ENCODE data around the gene WWC2.

The WWC2 gene

GRCh38 chr4:183254162-183254561, 155.1 kb downstream of the WWC2 start:
- DNase-seq, result no peak
- H3K9me3 ChIP-seq (ENCODE audit: severe bottlenecking), result no peaks in the 10 kb centered on the region
- TF ChIP-seq, protein P1, sequence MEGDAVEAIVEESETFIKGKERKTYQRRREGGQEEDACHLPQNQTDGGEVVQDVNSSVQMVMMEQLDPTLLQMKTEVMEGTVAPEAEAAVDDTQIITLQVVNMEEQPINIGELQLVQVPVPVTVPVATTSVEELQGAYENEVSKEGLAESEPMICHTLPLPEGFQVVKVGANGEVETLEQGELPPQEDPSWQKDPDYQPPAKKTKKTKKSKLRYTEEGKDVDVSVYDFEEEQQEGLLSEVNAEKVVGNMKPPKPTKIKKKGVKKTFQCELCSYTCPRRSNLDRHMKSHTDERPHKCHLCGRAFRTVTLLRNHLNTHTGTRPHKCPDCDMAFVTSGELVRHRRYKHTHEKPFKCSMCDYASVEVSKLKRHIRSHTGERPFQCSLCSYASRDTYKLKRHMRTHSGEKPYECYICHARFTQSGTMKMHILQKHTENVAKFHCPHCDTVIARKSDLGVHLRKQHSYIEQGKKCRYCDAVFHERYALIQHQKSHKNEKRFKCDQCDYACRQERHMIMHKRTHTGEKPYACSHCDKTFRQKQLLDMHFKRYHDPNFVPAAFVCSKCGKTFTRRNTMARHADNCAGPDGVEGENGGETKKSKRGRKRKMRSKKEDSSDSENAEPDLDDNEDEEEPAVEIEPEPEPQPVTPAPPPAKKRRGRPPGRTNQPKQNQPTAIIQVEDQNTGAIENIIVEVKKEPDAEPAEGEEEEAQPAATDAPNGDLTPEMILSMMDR (IDR thresholded peaks at IDR 0.05; ENCODE audit: low read depth, low read length), result no peak
- no peak overlapping the region for H3K27ac ChIP-seq
- no peaks in the 10 kb centered on the region for H3K36me3 ChIP-seq
- H3K27me3 ChIP-seq (ENCODE audit: insufficient read depth, low read depth, severe bottlenecking), result no peaks in the 10 kb centered on the region
- no peak overlapping the region for H3K4me3 ChIP-seq (ENCODE audit: low read depth, low read length)

GRCh38 chr4:183255487-183255886, 156.4 kb downstream of the WWC2 start:
- Histone ChIP-seq H3K36me3 (no peaks in the 10 kb centered on the region), H3K27ac (no peak overlapping the region), H3K27me3 (ENCODE audit: insufficient read depth, low read depth, severe bottlenecking) (no peaks in the 10 kb centered on the region), H3K9me3 (ENCODE audit: severe bottlenecking) (no peaks in the 10 kb centered on the region), H3K4me3 (ENCODE audit: low read depth, low read length) (no peak overlapping the region)
- TF ChIP-seq, protein P1 (IDR thresholded peaks at IDR 0.05; ENCODE audit: low read depth, low read length), result no peak
- no peak for DNase-seq

DNA sequence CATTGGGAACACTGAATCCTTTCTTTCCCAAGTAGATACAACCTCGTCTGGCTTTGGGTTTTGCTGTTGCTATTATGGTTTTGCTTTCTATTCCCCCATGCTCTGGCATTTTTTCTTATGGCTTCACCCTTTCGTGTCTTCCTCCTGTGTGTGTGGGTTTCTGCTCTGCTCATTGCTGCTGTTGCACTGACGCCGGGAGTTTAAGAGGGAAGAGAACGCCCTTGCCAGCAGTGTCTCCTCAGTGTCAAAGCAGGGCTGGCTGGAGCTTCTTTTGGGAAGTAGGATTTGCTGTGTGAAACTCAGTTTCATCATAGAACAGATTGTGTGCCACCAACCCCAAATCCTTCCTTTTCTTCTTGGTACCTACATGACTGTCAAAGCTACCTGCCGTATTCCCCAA, 157.3 kb downstream of the WWC2 start:
- H3K4me3 ChIP-seq (ENCODE audit: low read depth, low read length), result no peak overlapping the region
- H3K27ac ChIP-seq, result no peak overlapping the region
- H3K27me3 ChIP-seq (ENCODE audit: insufficient read depth, low read depth, severe bottlenecking), result no peaks in the 10 kb centered on the region
- no peak for DNase-seq
- TF ChIP-seq, protein P1 (IDR thresholded peaks at IDR 0.05; ENCODE audit: low read depth, low read length), result no peak
- peaks cover 4% of the 10 kb centered on the region for H3K36me3 ChIP-seq
- H3K9me3 ChIP-seq (ENCODE audit: severe bottlenecking), result no peaks in the 10 kb centered on the region

DNA sequence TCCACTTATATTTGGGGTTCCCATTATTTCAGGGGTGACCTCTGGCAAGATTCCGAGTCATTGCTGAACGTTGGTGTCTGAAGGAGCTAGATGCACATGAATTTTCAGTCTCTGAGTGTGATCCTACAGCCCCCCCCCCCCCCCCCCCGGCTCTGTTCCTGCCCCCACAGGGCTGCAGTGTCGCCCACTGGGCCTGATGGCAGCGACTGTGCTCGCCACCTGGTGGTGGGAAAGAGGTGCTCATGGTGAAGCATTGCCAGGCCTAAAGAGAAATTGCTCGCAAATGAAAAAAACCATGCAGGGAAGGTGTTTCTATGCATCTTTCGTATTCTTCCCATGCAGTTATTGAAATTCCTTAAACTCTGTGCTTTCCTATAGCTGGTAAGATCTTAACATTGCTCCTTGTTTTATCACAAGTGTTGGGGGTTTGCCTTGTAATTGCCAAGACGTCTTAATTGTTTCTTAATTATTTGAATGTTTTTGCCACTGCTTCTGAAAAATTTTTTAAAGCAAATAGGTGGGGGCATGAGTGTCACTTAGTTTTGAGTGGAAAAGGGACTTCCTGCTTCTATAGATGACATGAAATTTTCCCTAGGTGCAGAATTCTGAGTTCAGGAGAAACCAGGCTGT, 157.8 kb downstream of the WWC2 start:
- H3K9me3 ChIP-seq (ENCODE audit: severe bottlenecking), result no peaks in the 10 kb centered on the region
- no peak overlapping the region for H3K4me3 ChIP-seq (ENCODE audit: low read depth, low read length)
- H3K36me3 ChIP-seq, result peaks cover 7% of the 10 kb centered on the region
- H3K27me3 ChIP-seq (ENCODE audit: insufficient read depth, low read depth, severe bottlenecking), result no peaks in the 10 kb centered on the region
- H3K27ac ChIP-seq, result no peak overlapping the region
- DNase-seq, result peak; percentile 71
- TF ChIP-seq, protein P1 (IDR thresholded peaks at IDR 0.05; ENCODE audit: low read depth, low read length), result peak; percentile 93

- Histone ChIP-seq H3K4me3 (ENCODE audit: low read depth, low read length) (no peak overlapping the region), H3K9me3 (ENCODE audit: severe bottlenecking) (no peaks in the 10 kb centered on the region), H3K36me3 (peaks cover 7% of the 10 kb centered on the region), H3K27me3 (ENCODE audit: insufficient read depth, low read depth, severe bottlenecking) (no peaks in the 10 kb centered on the region), H3K27ac (no peak overlapping the region)
- no peak for DNase-seq
- TF ChIP-seq, protein P1 (IDR thresholded peaks at IDR 0.05; ENCODE audit: low read depth, low read length), result no peak
Measured at GRCh38 chr4:183257808-183258207, 158.8 kb downstream of the WWC2 start.
